K562 (cell line): Measurements from ENCODE around the gene WDR1. TPM values are rescaled to one million over a fixed set of nuclear protein-coding genes. Genes with fewer than 3 reads are reported as not detected.

Experiments
- ATAC-seq: fragments of 200-7000 bp; cut with Tn5 transposase; 3 replicates; pipeline ENCODE4 v1.9.1; 2020; ENCODE audit warnings: moderate library complexity
- BruUV-seq: library from RNA; stranded (reverse); fragments of 400-500 nt; replicated peaks from 2 replicates; lab custom pipeline; 2021; lab: Mats Ljungman, UMichigan
- CTCF ChIA-PET: fragments of 300-600 bp; formaldehyde crosslinking; extraction: SDS; loops from one replicate; lab custom pipeline; 2021; ENCODE audit warnings: low intra/inter-chr PET ratio; lab: Yijun Ruan, JAX
- POLR2A ChIA-PET: fragments of 300-600, 350-650 bp; sonication (Branson Sonifier 250); formaldehyde crosslinking; extraction: SDS; loops from one replicate; lab custom pipeline; 2021; ENCODE audit warnings: antibody characterized with exemption, inconsistent platforms; lab: Yijun Ruan, JAX
- DNase-seq, 4 experiments: peaks; one replicate each; pipeline versions ENCODE4 v3.0.0 to v3.0.0-alpha.2; 2011 to 2018; ENCODE audit warnings: low spot score in 3 of 4, mixed read lengths in 3 of 4; ENCODE audit errors: extremely low read depth in 1 of 4
- FAIRE-seq: peaks from 2 replicates; lab custom pipeline; 2011; peaks lifted over from hg19 to GRCh38; lab: Jason Lieb, UNC
- H2AFZ ChIP-seq: 2 replicates; pipeline ENCODE4 v1.6.0; 2011; ENCODE audit warnings: low read depth, low read length, control low read depth, inconsistent platforms
- H3K27ac ChIP-seq: fragments of 200-600 bp; 3 replicates; pipeline ENCODE4 v1.8.0; 2011; ENCODE audit warnings: low read depth, mild to moderate bottlenecking, control low read depth, inconsistent platforms, low read length, moderate library complexity, mixed read lengths; ENCODE audit errors: extremely low read depth
- H3K27me3 ChIP-seq, 2 experiments: fragments of 300-600 bp in 1 of 2; 2 replicates in 1 of 2; 3 replicates in 1 of 2; pipeline versions ENCODE4 v1.6.0 to v1.8.0; 2011; ENCODE audit warnings: inconsistent platforms in 2 of 2, low read length in 2 of 2, mild to moderate bottlenecking in 1 of 2, mixed read lengths in 1 of 2, moderate library complexity in 1 of 2; ENCODE audit not compliant: control insufficient read depth in 2 of 2, insufficient read depth in 2 of 2
- H3K36me3 ChIP-seq: fragments of 300-600 bp; 3 replicates; pipeline ENCODE4 v1.8.0; 2011; ENCODE audit warnings: mild to moderate bottlenecking, low read length, inconsistent platforms; ENCODE audit not compliant: control insufficient read depth, insufficient read depth
- H3K4me1 ChIP-seq, 2 experiments: fragments of 200-600 bp in 1 of 2; replicated peaks in 1 of 2; 2 replicates in 1 of 2; 3 replicates in 1 of 2; pipeline versions ENCODE4 v1.5.1 to v1.8.0; 2011; ENCODE audit warnings: inconsistent platforms in 2 of 2, low read length in 2 of 2, mild to moderate bottlenecking in 1 of 2, mixed read lengths in 1 of 2, moderate library complexity in 1 of 2; ENCODE audit not compliant: control insufficient read depth in 2 of 2, insufficient read depth in 2 of 2
- H3K4me2 ChIP-seq: 2 replicates; pipeline ENCODE4 v1.6.1; 2011; ENCODE audit warnings: low read length, control low read depth, inconsistent platforms, mixed read lengths; ENCODE audit not compliant: insufficient read depth
- H3K4me3 ChIP-seq: fragments of 200-600 bp; sonication (generic), shearing (Covaris generic); 2 replicates; pipeline ENCODE4 v1.5.1; 2016; ENCODE audit warnings: control low read depth, inconsistent platforms
- H3K79me2 ChIP-seq: fragments of 200-600 bp; 3 replicates; pipeline ENCODE4 v1.8.0; 2011; ENCODE audit warnings: low read length, inconsistent platforms; ENCODE audit not compliant: control insufficient read depth, insufficient read depth
- H3K9ac ChIP-seq, 2 experiments: 2 replicates each; pipeline versions ENCODE4 v1.6.0 to v1.6.1; 2011; ENCODE audit warnings: low read depth in 2 of 2, low read length in 2 of 2, control low read depth in 1 of 2, inconsistent platforms in 1 of 2, mild to moderate bottlenecking in 1 of 2, mixed read lengths in 1 of 2; ENCODE audit not compliant: insufficient read depth in 1 of 2
- H3K9me1 ChIP-seq: one replicate; pipeline ENCODE4 v1.6.0; 2011; ENCODE audit warnings: inconsistent platforms, mild to moderate bottlenecking, low read length, moderate library complexity; ENCODE audit not compliant: control insufficient read depth, insufficient read depth
- H3K9me3 ChIP-seq: replicated peaks from 2 replicates; pipeline ENCODE4 v1.5.1; 2011; ENCODE audit warnings: low read depth, low read length, inconsistent platforms; ENCODE audit not compliant: control insufficient read depth, insufficient read depth
- H4K20me1 ChIP-seq: replicated peaks from 2 replicates; pipeline ENCODE4 v1.6.1; 2011; ENCODE audit warnings: low read length, inconsistent platforms, mixed read lengths; ENCODE audit not compliant: control insufficient read depth, insufficient read depth
- BHLHE40 ChIP-seq: IDR thresholded peaks from 2 replicates; pipeline ENCODE4 v1.6.1; 2011; ENCODE audit warnings: low read length, improper control_type of control experiment
- FOS ChIP-seq: IDR thresholded peaks from 3 replicates; pipeline ENCODE4 v1.6.1; 2011; ENCODE audit not compliant: insufficient read length; ENCODE audit errors: extremely low read depth
- FOXK1 ChIP-seq: sonication (generic); formaldehyde crosslinking; IDR thresholded peaks from 2 replicates; pipeline ENCODE4 v1.8.0; 2022; ENCODE audit warnings: missing genetic modification reagents, mild to moderate bottlenecking, borderline replicate concordance
- JUN ChIP-seq, 2 experiments: sonication (generic) in 1 of 2; formaldehyde crosslinking in 1 of 2; IDR thresholded peaks; 2 replicates each; pipeline versions ENCODE4 v1.6.1 to v1.8.0; 2012 to 2022; ENCODE audit warnings: borderline replicate concordance in 2 of 2, mild to moderate bottlenecking in 2 of 2, improper control_type of control experiment in 1 of 2, low read depth in 1 of 2, low read length in 1 of 2, missing genetic modification reagents in 1 of 2
- MAFG ChIP-seq: fragments of 450-650 bp; conservative IDR thresholded peaks from 2 replicates; pipeline ENCODE4 v1.6.1; 2016; ENCODE audit warnings: missing genetic modification characterization, missing compliant biosample characterization
- RBFOX2 ChIP-seq: fragments of 200-400 bp; formaldehyde crosslinking; IDR thresholded peaks from 2 replicates; pipeline ENCODE4 v1.6.1; 2017; ENCODE audit warnings: low read depth, mild to moderate bottlenecking, low read length, moderate library complexity
- SMARCA4 ChIP-seq: fragments of 450-650 bp; IDR thresholded peaks from 2 replicates; pipeline ENCODE4 v1.6.1; 2016
- SRF ChIP-seq, 2 experiments: fragments of 250-450, 450-650 bp in 1 of 2; sonication (Bioruptor Pico) in 1 of 2; sonication (generic) in 1 of 2; formaldehyde crosslinking; IDR thresholded peaks; 2 replicates each; pipeline versions ENCODE4 v1.5.0 to v1.5.1; 2020 to 2022; ENCODE audit warnings: mild to moderate bottlenecking in 1 of 2, missing genetic modification reagents in 1 of 2
- SRSF3 ChIP-seq: fragments of 200-400 bp; formaldehyde crosslinking; IDR thresholded peaks from 2 replicates; pipeline ENCODE4 v1.6.1; 2016; ENCODE audit warnings: mild to moderate bottlenecking, low read length, moderate library complexity; ENCODE audit not compliant: insufficient read depth
- YY1 ChIP-seq, 3 experiments: IDR thresholded peaks; 2 replicates each; pipeline ENCODE4 v1.6.1; 2011; ENCODE audit warnings: low read length in 2 of 3, mild to moderate bottlenecking in 2 of 3, moderate library complexity in 2 of 3, borderline replicate concordance in 1 of 3, control low read depth in 1 of 3, low read depth in 1 of 3; ENCODE audit not compliant: insufficient read depth in 3 of 3, insufficient replicate concordance in 2 of 3, control insufficient read depth in 1 of 3, insufficient read length in 1 of 3; ENCODE audit errors: extremely low read depth in 1 of 3
- ZKSCAN1 ChIP-seq: fragments of 150-350 bp; IDR thresholded peaks from 2 replicates; pipeline ENCODE4 v1.6.1; 2016; ENCODE audit warnings: low read depth, low read length
- ZNF316 ChIP-seq: fragments of 450-650 bp; IDR thresholded peaks from 2 replicates; pipeline ENCODE4 v1.6.1; 2016
- WGBS: fragments of 100-300 bp; shearing (Covaris generic); methylation state at CpG from one replicate; pipeline ENCODE4 v1.1.6; 2016; ENCODE audit warnings: low coverage, mixed read lengths; ENCODE audit not compliant: insufficient coverage; ENCODE audit errors: missing lambda C conversion rate; 5-methylcytosine and 5-hydroxymethylcytosine counted together
- in situ Hi-C: fragments of 300-500 bp; cut with MboI; formaldehyde crosslinking; loops from 4 replicates; pipeline ENCODE4 v1.15.0; 2018; ENCODE audit warnings: inconsistent platforms, mixed read lengths
- intact Hi-C: fragments of 100-400 bp; cut with micrococcal nuclease; formaldehyde crosslinking; loops from 2 replicates; pipeline ENCODE4 v1.14.2; 2022
- polyA plus RNA-seq, 8 experiments: library from polyadenylated mRNA; depleted of rRNA in 4 of 8; stranded (reverse) in 5 of 8; unstranded in 3 of 8; fragments of >200 nt; fragmentation: Nextera tagmentation in 2 of 8; fragmentation: Illumina TruSeq in 1 of 8; extraction: Ambion mirVana in 2 of 8; extraction: Trizol in 1 of 8; gene quantifications; 2 replicates each; pipeline versions ENCODE4 v1.2.1 to v1.2.3, GENCODE V29; 2011 to 2014; ENCODE audit warnings: inconsistent platforms in 1 of 8, missing spikeins in 1 of 8
- total RNA-seq, 7 experiments: library from RNA; depleted of rRNA in 6 of 7; stranded (reverse); fragments of >200 nt in 6 of 7; fragmentation: Illumina TruSeq in 2 of 7; extraction: Trizol in 2 of 7; gene quantifications; 2 replicates each; pipeline versions ENCODE4 v1.2.1 to v1.2.3, GENCODE V29; 2011 to 2021; ENCODE audit warnings: low replicate concordance in 1 of 7
- TF ChIP-seq, protein P1 (sequence below), 2 experiments: fragments of 450-650 bp in 1 of 2; sonication (generic) in 1 of 2; formaldehyde crosslinking in 1 of 2; IDR thresholded peaks in 1 of 2; conservative IDR thresholded peaks in 1 of 2; 2 replicates each; pipeline versions ENCODE4 v1.6.1 to v1.8.1; 2016 to 2023; ENCODE audit warnings: mild to moderate bottlenecking in 2 of 2, moderate library complexity in 2 of 2, inconsistent platforms in 1 of 2, missing genetic modification reagents in 1 of 2
- TF ChIP-seq, protein P2 (sequence below): sonication (generic); formaldehyde crosslinking; IDR thresholded peaks from 2 replicates; pipeline ENCODE4 v1.8.0; 2022; ENCODE audit warnings: missing genetic modification reagents, mild to moderate bottlenecking, moderate library complexity, borderline replicate concordance
- TF ChIP-seq, protein P3 (sequence below): fragments of 250-450 bp; sonication (Bioruptor Pico); IDR thresholded peaks from 2 replicates; pipeline ENCODE4 v1.8.0; 2022; ENCODE audit warnings: inconsistent platforms, mild to moderate bottlenecking, moderate library complexity, borderline replicate concordance

WDR1 gene
- total and polyA plus RNA-seq, 9 of the 15 experiments (the other 6 are each of a cell fraction or from before 2014, with no cell fraction given), result 16.1 to 213 (median 125) TPM

DNA sequence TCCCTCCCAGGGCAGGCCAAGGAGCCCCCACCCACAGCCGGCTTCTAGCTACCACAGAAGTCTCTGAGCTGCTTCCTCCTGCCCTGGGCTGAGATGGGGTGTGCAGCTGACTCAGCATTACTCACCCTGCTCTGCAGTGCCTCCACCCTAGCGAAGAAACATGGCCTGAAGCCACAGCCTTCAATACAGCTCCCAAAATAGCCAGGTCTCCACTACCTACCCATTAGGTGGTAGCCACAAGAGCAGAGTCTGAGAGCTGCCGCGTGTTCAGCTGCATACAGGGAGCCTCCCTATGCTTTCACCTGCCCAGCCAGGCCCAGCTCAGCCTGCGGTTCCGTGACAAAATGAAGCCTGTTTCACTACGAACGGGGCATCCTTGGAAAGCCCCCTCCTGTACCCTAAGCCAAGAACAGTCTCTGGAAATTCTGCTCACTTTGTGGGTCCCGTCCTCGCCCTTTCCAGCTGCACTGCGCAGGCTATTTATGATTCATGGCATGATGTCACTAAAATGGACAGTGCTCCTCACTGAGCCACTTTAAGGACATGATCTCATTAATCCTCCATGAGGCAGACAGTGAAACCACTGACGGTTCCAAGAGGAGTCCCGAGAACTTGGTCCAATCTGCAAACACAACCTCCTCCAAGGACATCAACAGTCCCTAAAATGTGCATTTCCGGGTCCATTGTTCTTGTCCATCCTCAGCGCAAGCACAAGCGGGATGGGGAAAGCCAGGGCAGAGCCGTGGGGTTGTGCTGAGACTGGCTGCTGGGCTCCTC, 20.2 kb downstream of the WDR1 start:
- peaks cover 99% of the 10 kb centered on the region for H3K36me3 ChIP-seq
- intact Hi-C loops (no loop called here), in situ Hi-C loops (no loop called here)
- TF ChIP-seq, protein P1, sequence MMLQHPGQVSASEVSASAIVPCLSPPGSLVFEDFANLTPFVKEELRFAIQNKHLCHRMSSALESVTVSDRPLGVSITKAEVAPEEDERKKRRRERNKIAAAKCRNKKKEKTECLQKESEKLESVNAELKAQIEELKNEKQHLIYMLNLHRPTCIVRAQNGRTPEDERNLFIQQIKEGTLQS (IDR thresholded peaks at IDR 0.05), result peak; percentile 89
- TF ChIP-seq, protein P1 (CRISPR knock-in tag; conservative IDR thresholded peaks at IDR 0.05), result no peak
- TF ChIP-seq SMARCA4 (0 out of 2 replicates have a peak, but pooled peaks have one; percentile 24), SRF (CRISPR knock-in tag; IDR thresholded peaks at IDR 0.05) (peak in 1 of 2 experiments; percentile 58; a peak in 1 of 4 replicates), FOXK1 (CRISPR knock-in tag) (no peak), SRSF3 (no peak), YY1 (IDR thresholded peaks at IDR 0.05; ENCODE audit: borderline replicate concordance in 1 of 3, control insufficient read depth in 1 of 3, extremely low read depth in 1 of 3, insufficient read depth in 3 of 3, insufficient read length in 1 of 3, insufficient replicate concordance in 2 of 3, low read depth in 1 of 3, low read length in 2 of 3) (peak in 1 of 3 experiments; percentile 15), MAFG (peak; percentile 98), JUN (IDR thresholded peaks at IDR 0.05; ENCODE audit: borderline replicate concordance, low read depth, low read length) (peak; percentile 59; the same call in 1 of the 2 replicates), JUN (CRISPR knock-in tag; IDR thresholded peaks at IDR 0.05; ENCODE audit: borderline replicate concordance) (no peak), ZKSCAN1 (no peak), BHLHE40 (0 out of 2 replicates have a peak, but pooled peaks have one; percentile 24), ZNF316 (peak; percentile 99), RBFOX2 (0 out of 2 replicates have a peak, but pooled peaks have one; percentile 6), FOS (no peak)
- TF ChIP-seq, protein P2, sequence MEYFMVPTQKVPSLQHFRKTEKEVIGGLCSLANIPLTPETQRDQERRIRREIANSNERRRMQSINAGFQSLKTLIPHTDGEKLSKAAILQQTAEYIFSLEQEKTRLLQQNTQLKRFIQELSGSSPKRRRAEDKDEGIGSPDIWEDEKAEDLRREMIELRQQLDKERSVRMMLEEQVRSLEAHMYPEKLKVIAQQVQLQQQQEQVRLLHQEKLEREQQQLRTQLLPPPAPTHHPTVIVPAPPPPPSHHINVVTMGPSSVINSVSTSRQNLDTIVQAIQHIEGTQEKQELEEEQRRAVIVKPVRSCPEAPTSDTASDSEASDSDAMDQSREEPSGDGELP (CRISPR knock-in tag), result peak; percentile 55; the same call in 1 of the 2 replicates
- TF ChIP-seq, protein P3, sequence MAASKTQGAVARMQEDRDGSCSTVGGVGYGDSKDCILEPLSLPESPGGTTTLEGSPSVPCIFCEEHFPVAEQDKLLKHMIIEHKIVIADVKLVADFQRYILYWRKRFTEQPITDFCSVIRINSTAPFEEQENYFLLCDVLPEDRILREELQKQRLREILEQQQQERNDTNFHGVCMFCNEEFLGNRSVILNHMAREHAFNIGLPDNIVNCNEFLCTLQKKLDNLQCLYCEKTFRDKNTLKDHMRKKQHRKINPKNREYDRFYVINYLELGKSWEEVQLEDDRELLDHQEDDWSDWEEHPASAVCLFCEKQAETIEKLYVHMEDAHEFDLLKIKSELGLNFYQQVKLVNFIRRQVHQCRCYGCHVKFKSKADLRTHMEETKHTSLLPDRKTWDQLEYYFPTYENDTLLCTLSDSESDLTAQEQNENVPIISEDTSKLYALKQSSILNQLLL (CRISPR knock-in tag), result no peak

More for the DNA sequence above, 20.2 kb downstream of the WDR1 start:
- 66% methylated on average over 17 of the region's 17 CpGs for WGBS
- FAIRE-seq (peak; percentile 90), ATAC-seq (peak; percentile 62), DNase-seq (peak; percentile 60 to 78 (median 70))
- Histone ChIP-seq H3K27ac (peak overlapping the region; percentile 73; the same call in 2 of the 3 replicates), H3K9ac (peak overlapping the region in 1 of 2 experiments; percentile 67; a peak in 3 of 4 replicates), H3K9me3 (no peaks in the 10 kb centered on the region), H4K20me1 (peaks cover 17% of the 10 kb centered on the region), H3K4me3 (no peak overlapping the region), H3K4me1 (peaks cover 12 to 28% of the 10 kb centered on the region in 2 experiments; a peak in 4 of 5 replicates), H3K4me2 (0 out of 2 replicates have a peak overlapping the region, but pooled peaks have one; percentile 15), H3K9me1 (peaks cover 16% of the 10 kb centered on the region), H3K79me2 (peaks cover 67% of the 10 kb centered on the region), H2AFZ (no peak overlapping the region), H3K27me3 (no peaks in the 10 kb centered on the region)
- ChIA-PET CTCF (no interaction called here), POLR2A (interaction anchor here (0.6 to 4.7 kb wide), 9 partner anchors 8 to 189 kb away, joined by 3 to 64 read pairs (median 4); no protein-coding TSS in a partner anchor)
- no TSS peak for BruUV-seq
